H1 (cell line): ENCODE data around the gene LPIN2. TPM values are rescaled to one million over a fixed set of nuclear protein-coding genes. Genes with fewer than 3 reads are reported as not detected.

ENCODE experiments used
- CTCF ChIA-PET: fragments of 300-600 bp; sonication (Branson Sonifier 250); formaldehyde crosslinking; loops from one replicate; lab custom pipeline; 2021; ENCODE audit not compliant: partially characterized antibody; lab: Charles Lee
- POLR2A ChIA-PET: fragments of 300-600 bp; sonication (Branson Sonifier 250); formaldehyde crosslinking; loops from one replicate; lab custom pipeline; 2021; ENCODE audit warnings: inconsistent platforms; ENCODE audit not compliant: partially characterized antibody; lab: Charles Lee
- DNase-seq, 2 experiments: peaks; one replicate each; pipeline versions ENCODE4 v3.0.0 to v3.0.0-alpha.2; 2010 to 2022; ENCODE audit warnings: low spot score in 2 of 2, low read depth in 1 of 2, mixed read lengths in 1 of 2
- FAIRE-seq: peaks from 2 replicates; lab custom pipeline; 2011; peaks lifted over from hg19 to GRCh38; lab: Jason Lieb, UNC
- H2AFZ ChIP-seq: 2 replicates; pipeline ENCODE4 v1.8.1; 2012; ENCODE audit warnings: low read length, inconsistent platforms
- H2AK5ac ChIP-seq: 2 replicates; pipeline ENCODE4 v1.6.1; 2013; ENCODE audit warnings: low read depth, low read length
- H2BK120ac ChIP-seq: replicated peaks from 2 replicates; pipeline ENCODE3; 2013; ENCODE audit warnings: low read depth, low read length, inconsistent platforms
- H2BK12ac ChIP-seq: 2 replicates; pipeline ENCODE4 v1.6.1; 2013; ENCODE audit warnings: low read depth, low read length
- H2BK15ac ChIP-seq: 2 replicates; pipeline ENCODE4 v1.6.1; 2013; ENCODE audit warnings: low read length
- H2BK20ac ChIP-seq: 2 replicates; pipeline ENCODE4 v1.6.1; 2013; ENCODE audit warnings: low read length
- H2BK5ac ChIP-seq: 2 replicates; pipeline ENCODE4 v1.6.1; 2013; ENCODE audit warnings: low read depth, low read length
- H3K14ac ChIP-seq: 2 replicates; pipeline ENCODE4 v1.6.1; 2013; ENCODE audit warnings: inconsistent platforms; ENCODE audit not compliant: insufficient read length
- H3K18ac ChIP-seq: 2 replicates; pipeline ENCODE4 v1.6.1; 2013; ENCODE audit warnings: low read length; ENCODE audit errors: extremely low read depth
- H3K23ac ChIP-seq: 2 replicates; pipeline ENCODE4 v1.6.1; 2013; ENCODE audit warnings: inconsistent platforms; ENCODE audit not compliant: insufficient read length
- H3K23me2 ChIP-seq: 2 replicates; pipeline ENCODE4 v1.6.1; 2013; ENCODE audit warnings: low read depth, low read length
- H3K27ac ChIP-seq: 2 replicates; pipeline ENCODE4 v1.6.1; 2011; ENCODE audit warnings: low read depth, low read length, inconsistent platforms
- H3K27me3 ChIP-seq, 4 experiments: replicated peaks in 1 of 4; 1 replicate in 1 of 4; 2 replicates in 3 of 4; pipeline versions ENCODE4 v1.6.1 to v1.8.1; 2011 to 2013; ENCODE audit warnings: low read length in 3 of 4, mild to moderate bottlenecking in 3 of 4, inconsistent platforms in 2 of 4, mixed read lengths in 2 of 4, moderate library complexity in 1 of 4; ENCODE audit not compliant: control insufficient read depth in 3 of 4, insufficient read depth in 3 of 4; ENCODE audit errors: extremely low read depth in 1 of 4
- H3K36me3 ChIP-seq, 4 experiments: 2 replicates each; pipeline versions ENCODE4 v1.6.1 to v1.8.1; 2011 to 2013; ENCODE audit warnings: mild to moderate bottlenecking in 4 of 4, low read length in 3 of 4, moderate library complexity in 2 of 4, control low read depth in 1 of 4, inconsistent platforms in 1 of 4; ENCODE audit not compliant: insufficient read depth in 4 of 4, control insufficient read depth in 2 of 4
- H3K4ac ChIP-seq: replicated peaks from 2 replicates; pipeline ENCODE3; 2013; ENCODE audit warnings: low read length, low read depth, mixed read lengths, inconsistent platforms; ENCODE audit not compliant: insufficient read length
- H3K4me1 ChIP-seq, 4 experiments: replicated peaks in 1 of 4; 1 replicate in 1 of 4; 2 replicates in 3 of 4; pipeline versions ENCODE4 v1.6.1 to v1.8.1; 2011 to 2013; ENCODE audit warnings: low read length in 3 of 4, inconsistent platforms in 2 of 4, mixed read lengths in 1 of 4; ENCODE audit not compliant: insufficient read depth in 4 of 4, control insufficient read depth in 3 of 4
- H3K4me2 ChIP-seq, 2 experiments: 2 replicates each; pipeline versions ENCODE4 v1.6.1 to v1.8.1; 2011 to 2013; ENCODE audit warnings: low read depth in 2 of 2, low read length in 2 of 2, control low read depth in 1 of 2, inconsistent platforms in 1 of 2, mild to moderate bottlenecking in 1 of 2; ENCODE audit not compliant: insufficient read depth in 1 of 2
- H3K4me3 ChIP-seq, 4 experiments: fragments of 200-600, 300-600 bp in 1 of 4; sonication (generic), shearing (Covaris generic), sonication (Bioruptor Twin) in 1 of 4; 2 replicates each; pipeline versions ENCODE4 v1.5.1 to v1.8.1; 2011 to 2016; ENCODE audit warnings: low read length in 4 of 4, low read depth in 3 of 4, control low read depth in 2 of 4, inconsistent platforms in 2 of 4, mild to moderate bottlenecking in 2 of 4, mixed read lengths in 1 of 4, moderate library complexity in 1 of 4; ENCODE audit not compliant: insufficient read depth in 2 of 4; ENCODE audit errors: extremely low read depth in 1 of 4
- H3K56ac ChIP-seq: replicated peaks from 2 replicates; pipeline ENCODE3; 2013; ENCODE audit warnings: low read depth, mild to moderate bottlenecking, mixed read lengths, low read length, inconsistent platforms; ENCODE audit not compliant: insufficient read length
- H3K79me1 ChIP-seq: 2 replicates; pipeline ENCODE4 v1.6.1; 2013; ENCODE audit warnings: low read depth, low read length, control low read depth
- H3K79me2 ChIP-seq, 2 experiments: 2 replicates each; pipeline versions ENCODE4 v1.6.1 to v1.8.1; 2012 to 2013; ENCODE audit warnings: low read length in 2 of 2, mild to moderate bottlenecking in 2 of 2, inconsistent platforms in 1 of 2; ENCODE audit not compliant: insufficient read depth in 2 of 2, control insufficient read depth in 1 of 2
- H3K9ac ChIP-seq, 4 experiments: replicated peaks in 1 of 4; 1 replicate in 1 of 4; 2 replicates in 3 of 4; pipeline versions ENCODE4 v1.6.1 to v1.8.1; 2011 to 2013; ENCODE audit warnings: low read depth in 3 of 4, low read length in 3 of 4, control low read depth in 2 of 4, mild to moderate bottlenecking in 2 of 4, moderate library complexity in 2 of 4, inconsistent platforms in 1 of 4; ENCODE audit errors: extremely low read depth in 1 of 4
- H3K9me3 ChIP-seq, 2 experiments: 2 replicates each; pipeline versions ENCODE4 v1.6.1 to v1.8.1; 2012 to 2013; ENCODE audit warnings: mild to moderate bottlenecking in 2 of 2, moderate library complexity in 2 of 2, control low read depth in 1 of 2, inconsistent platforms in 1 of 2, low read depth in 1 of 2, low read length in 1 of 2, mixed read lengths in 1 of 2; ENCODE audit not compliant: insufficient read depth in 2 of 2
- H4K20me1 ChIP-seq, 2 experiments: replicated peaks in 1 of 2; 2 replicates each; pipeline versions ENCODE3 to v1.8.1; 2011 to 2013; ENCODE audit warnings: inconsistent platforms in 2 of 2, low read length in 2 of 2, mild to moderate bottlenecking in 1 of 2; ENCODE audit not compliant: insufficient read depth in 2 of 2, control insufficient read depth in 1 of 2
- H4K5ac ChIP-seq: 2 replicates; pipeline ENCODE4 v1.6.1; 2013; ENCODE audit warnings: low read length, low read depth, mixed read lengths, inconsistent platforms; ENCODE audit not compliant: insufficient read length
- H4K8ac ChIP-seq: 2 replicates; pipeline ENCODE4 v1.8.0; 2013; ENCODE audit warnings: mild to moderate bottlenecking, moderate library complexity, low read length, inconsistent platforms; ENCODE audit not compliant: insufficient read depth; ENCODE audit errors: extremely low read depth
- H4K91ac ChIP-seq: replicated peaks from 2 replicates; pipeline ENCODE3; 2013; ENCODE audit warnings: low read length, mixed read lengths, inconsistent platforms; ENCODE audit not compliant: insufficient read length
- FOSL1 ChIP-seq: IDR thresholded peaks from 2 replicates; pipeline ENCODE4 v1.6.1; 2011; ENCODE audit warnings: mild to moderate bottlenecking, low read depth, low read length, moderate library complexity; ENCODE audit not compliant: insufficient read depth
- SIRT6 ChIP-seq: IDR thresholded peaks from one replicate; pipeline ENCODE4 v1.7.1; 2012; ENCODE audit warnings: low read length, inconsistent platforms
- SP4 ChIP-seq: IDR thresholded peaks from 2 replicates; pipeline ENCODE4 v1.6.1; 2012; ENCODE audit warnings: low read length, inconsistent platforms
- TCF12 ChIP-seq: IDR thresholded peaks from 2 replicates; pipeline ENCODE4 v1.6.1; 2011; ENCODE audit warnings: low read depth, mild to moderate bottlenecking, low read length
- TEAD4 ChIP-seq: IDR thresholded peaks from 2 replicates; pipeline ENCODE4 v1.6.1; 2012; ENCODE audit warnings: low read depth, low read length, inconsistent platforms, mixed read lengths
- WGBS, 2 experiments: shearing (Covaris generic) in 1 of 2; methylation state at CpG; one replicate each; pipeline versions ENCODE4 v1.1.6 to v1.1.7; 2013 to 2015; ENCODE audit warnings: low lambda C conversion rate in 2 of 2, mixed read lengths in 2 of 2, inconsistent platforms in 1 of 2, low coverage in 1 of 2, missing lambda C conversion rate in 1 of 2; ENCODE audit not compliant: insufficient replicate concordance in 2 of 2, insufficient coverage in 1 of 2, insufficient read length in 1 of 2; ENCODE audit errors: extremely low coverage in 1 of 2, missing lambda C conversion rate in 1 of 2; 5-methylcytosine and 5-hydroxymethylcytosine counted together
- polyA plus RNA-seq, 7 experiments: library from polyadenylated mRNA; depleted of rRNA in 3 of 7; stranded (reverse) in 5 of 7; unstranded in 2 of 7; fragments of >200 nt in 5 of 7; fragments of 200-250 nt in 2 of 7; gene quantifications; 1 replicate in 5 of 7; 2 replicates in 1 of 7; 4 replicates in 1 of 7; pipeline versions ENCODE4 v1.2.1 to v1.2.3, GENCODE V29; 2011 to 2013; ENCODE audit warnings: missing spikeins in 2 of 7, mixed read lengths in 2 of 7
- total RNA-seq: library from RNA; stranded (reverse); fragmentation: NEBNext Ultra II Directional; extraction: Animal tissue kit (Norgen Biotek cat#: 25700); gene quantifications from 2 replicates; pipeline ENCODE4 v1.2.1, GENCODE V29; 2021

LPIN2 gene
- total and polyA plus RNA-seq, 2 of the 8 experiments (the other 6 are each of a cell fraction or from before 2014, with no cell fraction given), result 7.4 to 14.2 TPM

DNA sequence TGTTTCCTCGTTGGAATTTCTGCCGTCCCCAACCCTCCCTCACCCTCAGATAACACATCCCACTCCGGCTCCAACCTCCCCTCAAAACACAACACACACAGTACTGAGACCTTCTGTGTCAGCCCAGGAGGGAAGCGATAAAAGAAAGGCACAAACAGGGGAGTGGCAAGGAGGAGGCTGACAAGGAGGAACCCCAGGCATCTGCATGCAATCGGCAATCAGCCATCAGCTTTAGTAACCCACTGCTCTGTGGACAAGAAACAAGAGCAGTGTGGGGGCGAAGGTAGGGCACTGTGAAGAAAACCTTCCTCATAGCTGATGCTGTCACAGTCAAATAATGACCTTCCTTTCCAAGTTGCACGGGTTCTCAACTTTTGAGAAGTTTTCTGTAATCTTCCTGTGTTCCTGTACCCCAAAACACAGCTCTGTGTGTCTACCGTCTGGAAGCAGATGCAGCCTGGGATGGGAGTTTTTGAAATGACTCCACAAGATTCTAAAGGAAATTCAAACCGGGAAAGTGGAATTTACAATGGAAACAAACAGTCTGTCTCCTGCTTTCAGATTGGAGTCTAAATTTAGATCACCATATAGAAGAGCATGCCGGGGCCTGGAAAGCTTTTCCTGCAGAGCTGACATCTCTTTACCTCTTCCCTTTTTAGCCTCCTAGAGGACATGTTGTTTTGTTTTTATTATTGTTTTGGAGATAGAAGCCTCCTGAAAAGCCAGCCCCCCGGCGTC lies 16.4 kb upstream of the LPIN2 start:
- CTCF ChIA-PET, result interaction anchor here (0.7 kb wide), 1 partner anchor 33 kb away, joined by 3 read pairs; no protein-coding TSS in a partner anchor

More for the DNA sequence above, 16.4 kb upstream of the LPIN2 start:
- Histone ChIP-seq H3K4me3 (no peak overlapping the region), H2AFZ (peak overlapping the region; percentile 95), H3K79me2 (no peaks in the 10 kb centered on the region), H3K23me2 (no peaks in the 10 kb centered on the region), H3K56ac (no peak overlapping the region), H3K27me3 (no peaks in the 10 kb centered on the region), H3K18ac (0 out of 2 replicates have a peak overlapping the region, but pooled peaks have one; percentile 11), H4K5ac (no peak overlapping the region), H2BK12ac (no peak overlapping the region), H2BK15ac (no peak overlapping the region), H2BK120ac (no peak overlapping the region), H4K8ac (no peak overlapping the region), H3K79me1 (no peaks in the 10 kb centered on the region), H3K14ac (no peak overlapping the region), H3K27ac (no peak overlapping the region), H2AK5ac (no peak overlapping the region), H2BK20ac (no peak overlapping the region), H3K4ac (no peak overlapping the region), H3K4me2 (no peak overlapping the region), H4K20me1 (no peaks in the 10 kb centered on the region), H2BK5ac (no peak overlapping the region), H3K9me3 (no peaks in the 10 kb centered on the region), H3K36me3 (no peaks in the 10 kb centered on the region), H3K23ac (no peak overlapping the region), H3K9ac (no peak overlapping the region), H4K91ac (peak overlapping the region; percentile 1), H3K4me1 (peaks cover 0 to 2% (median 0%) of the 10 kb centered on the region in 4 experiments; a peak in 1 of 7 replicates)
- WGBS, 2 experiments, result 86% methylated on average over 11 of the region's 12 CpGs; no CpG with 5 or more reads in 1 of the 2 experiments
- no peak for DNase-seq
- POLR2A ChIA-PET, result interaction anchor here (0.7 kb wide), 1 partner anchor 9 kb away, joined by 3 read pairs; no protein-coding TSS in a partner anchor
- no peak for FAIRE-seq
- TF ChIP-seq TEAD4 (no peak), TCF12 (no peak), SP4 (no peak), SIRT6 (no peak), FOSL1 (no peak)
